CD4-positive, alpha-beta T cell treated with Interleukin-17A for 1 hour (primary cell): ENCODE data around the gene ZNF593OS.
A peak's percentile ranks its signal among the peaks of the same experiment; 100 is the strongest.

ENCODE experiments used
- DNase-seq: peaks from one replicate; pipeline ENCODE4 v3.0.0-alpha.2; 2020

The ZNF593OS gene

DNA sequence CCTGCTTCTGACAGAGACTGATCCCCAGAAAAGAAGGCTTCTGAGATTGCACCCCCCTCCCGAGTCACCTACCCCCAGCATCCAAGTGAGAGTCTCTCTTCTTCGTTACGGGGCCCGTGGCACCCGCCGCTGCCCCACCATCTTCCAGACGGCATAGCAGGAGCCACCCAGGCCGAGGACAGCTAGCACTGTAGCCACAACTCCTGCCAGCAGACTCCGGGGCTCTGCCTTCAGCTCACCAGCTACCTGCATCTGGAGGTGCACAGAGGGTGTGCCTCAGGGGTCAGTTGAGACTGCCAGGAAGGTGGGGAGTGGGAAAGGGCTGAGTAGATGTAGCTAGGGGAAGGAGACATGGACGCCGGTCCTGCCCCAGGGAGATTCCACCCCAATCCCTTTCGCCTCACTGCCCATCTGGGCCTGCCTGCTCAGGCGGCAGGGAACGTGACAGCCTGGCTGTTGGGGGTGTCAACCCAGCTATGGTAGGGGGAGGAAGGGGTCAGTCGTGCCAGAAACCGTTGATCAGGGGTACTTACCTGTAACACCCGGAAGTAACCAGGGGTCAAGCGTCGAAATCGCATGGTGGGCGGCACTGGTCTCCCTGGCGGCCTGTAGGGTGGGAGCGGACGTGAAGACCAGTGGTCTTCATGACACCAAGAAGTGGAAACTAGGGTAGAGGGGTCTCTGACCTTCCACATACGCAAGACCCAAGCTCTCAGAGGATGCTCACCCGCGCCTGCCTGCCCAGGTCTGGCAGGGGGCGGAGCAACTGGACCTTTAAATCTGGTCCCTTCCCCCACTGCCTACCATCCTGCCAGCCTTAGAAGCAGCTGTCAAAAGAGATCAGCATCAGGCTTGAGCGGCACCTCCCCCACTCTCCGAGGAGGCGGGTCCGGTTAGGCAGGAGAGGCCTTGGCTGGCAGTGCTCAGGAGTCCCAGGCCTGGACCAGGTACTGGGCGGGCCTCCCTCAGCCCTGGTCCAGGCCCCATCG is at the start of gene ZNF593OS:
Gene ZNF593OS, minus strand, starts transcription at position 749 of the 989 bp plus-strand sequence. Its CDS starts 171 bp downstream, at position 578.
- DNase-seq: no peak

DNA sequence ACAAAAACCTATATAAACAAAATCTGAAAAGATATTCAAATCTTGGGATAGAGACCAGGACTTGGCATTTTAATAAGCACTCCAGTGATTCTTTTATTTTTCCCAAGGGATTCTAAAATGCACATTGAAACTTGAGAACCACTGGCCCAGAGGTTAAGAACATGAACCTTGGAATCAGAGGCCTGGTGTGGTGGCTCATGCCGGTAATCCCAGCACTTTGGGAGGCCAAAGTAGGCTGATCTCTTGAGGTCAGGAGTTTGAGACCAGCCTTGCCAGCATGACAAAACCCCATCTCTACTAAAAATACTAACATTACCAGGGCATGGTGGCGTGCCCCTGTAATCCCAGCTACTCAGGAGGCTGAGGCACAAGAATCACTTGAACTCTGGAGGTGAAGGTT is 49.5 kb upstream of the ZNF593OS start:
- no peak for DNase-seq

DNA sequence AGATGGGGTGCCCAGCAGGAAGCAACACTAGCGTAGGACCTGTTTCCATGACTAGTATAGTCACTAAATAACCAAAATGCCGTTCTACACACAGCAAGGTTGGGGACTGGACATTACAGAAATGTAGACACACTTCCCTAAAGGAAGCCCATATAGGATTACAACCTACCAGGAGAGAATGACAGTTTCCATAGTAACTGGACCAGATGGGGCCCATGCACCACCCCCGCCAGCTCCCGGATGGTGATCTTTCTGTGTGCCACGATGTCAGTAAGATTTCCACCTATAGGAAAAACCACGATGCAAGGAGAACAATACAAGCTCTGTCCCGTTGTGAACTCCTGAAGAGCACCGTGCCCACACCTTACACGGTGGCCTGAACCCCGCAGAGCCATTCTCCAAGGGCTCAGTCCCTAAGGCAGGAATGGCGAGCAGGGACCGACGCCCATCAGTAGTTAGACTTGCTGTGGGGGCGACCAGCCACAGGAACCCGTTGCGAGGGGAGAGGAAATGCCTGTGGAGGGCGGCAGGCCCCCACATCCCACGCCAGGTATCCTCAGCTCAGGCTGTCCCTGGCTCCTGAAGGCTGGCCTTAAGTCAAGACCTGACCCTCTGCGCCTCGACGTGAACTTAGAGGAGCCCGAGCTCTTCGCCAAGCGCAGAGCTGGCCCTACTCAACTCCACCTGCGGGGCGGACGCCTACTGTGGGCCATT is 48.7 kb upstream of the ZNF593OS start:
- DNase-seq: no peak

- DNase-seq: no peak
These were observed 47.4 kb upstream of the ZNF593OS start for GRCh38 chr1:26218906-26219494.

DNA sequence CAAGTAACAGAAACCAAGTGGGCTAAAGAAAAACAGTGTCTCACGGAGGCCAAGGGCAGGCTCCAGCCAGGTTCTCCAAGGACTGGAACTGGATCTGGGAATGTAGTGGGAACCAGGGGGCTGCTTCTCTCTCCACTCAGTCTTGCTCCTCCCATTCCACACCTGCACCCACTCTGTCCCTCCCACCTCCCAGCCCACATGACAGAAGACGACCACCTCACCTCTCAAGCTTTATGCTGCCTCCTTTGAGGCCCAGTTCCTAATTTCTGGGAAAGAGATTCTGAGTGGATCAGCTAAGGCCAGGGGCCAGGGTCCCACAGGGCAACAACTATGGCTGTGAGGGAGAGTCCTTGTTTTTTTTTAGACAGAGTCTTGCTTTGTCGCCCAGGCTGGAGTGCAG is 43.6 kb upstream of the ZNF593OS start:
- DNase-seq: no peak

DNA sequence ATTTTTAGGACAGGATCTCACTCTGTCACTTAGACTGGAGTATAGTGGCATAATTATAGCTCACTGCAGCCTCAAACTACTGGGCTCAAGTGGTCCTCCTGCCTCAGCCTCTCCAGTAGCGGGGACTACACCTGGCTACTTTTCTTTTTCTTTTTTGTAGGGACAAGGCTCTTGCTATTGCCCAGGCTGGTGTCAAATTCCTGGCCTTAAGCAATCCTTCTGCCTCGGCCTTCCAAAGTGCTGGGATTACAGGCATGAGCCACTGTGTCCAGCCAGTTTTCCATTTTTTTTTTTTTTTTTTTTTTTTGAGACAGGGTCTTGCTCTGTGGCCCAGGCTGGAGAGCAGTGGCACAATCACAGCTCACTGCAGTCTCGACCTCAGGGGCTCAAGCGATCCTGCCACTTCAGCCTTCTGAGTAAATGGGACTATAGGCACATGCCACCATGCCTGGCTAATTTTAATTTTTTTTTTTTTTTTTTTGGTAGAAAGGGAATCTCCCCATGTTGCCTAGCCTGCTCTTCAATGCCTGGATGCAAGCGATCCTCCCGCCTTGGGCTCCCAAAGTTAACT is 41.8 kb upstream of the ZNF593OS start:
- no peak for DNase-seq

- no peak for DNase-seq
These were observed 41.1 kb upstream of the ZNF593OS start for GRCh38 chr1:26212726-26213125.

DNA sequence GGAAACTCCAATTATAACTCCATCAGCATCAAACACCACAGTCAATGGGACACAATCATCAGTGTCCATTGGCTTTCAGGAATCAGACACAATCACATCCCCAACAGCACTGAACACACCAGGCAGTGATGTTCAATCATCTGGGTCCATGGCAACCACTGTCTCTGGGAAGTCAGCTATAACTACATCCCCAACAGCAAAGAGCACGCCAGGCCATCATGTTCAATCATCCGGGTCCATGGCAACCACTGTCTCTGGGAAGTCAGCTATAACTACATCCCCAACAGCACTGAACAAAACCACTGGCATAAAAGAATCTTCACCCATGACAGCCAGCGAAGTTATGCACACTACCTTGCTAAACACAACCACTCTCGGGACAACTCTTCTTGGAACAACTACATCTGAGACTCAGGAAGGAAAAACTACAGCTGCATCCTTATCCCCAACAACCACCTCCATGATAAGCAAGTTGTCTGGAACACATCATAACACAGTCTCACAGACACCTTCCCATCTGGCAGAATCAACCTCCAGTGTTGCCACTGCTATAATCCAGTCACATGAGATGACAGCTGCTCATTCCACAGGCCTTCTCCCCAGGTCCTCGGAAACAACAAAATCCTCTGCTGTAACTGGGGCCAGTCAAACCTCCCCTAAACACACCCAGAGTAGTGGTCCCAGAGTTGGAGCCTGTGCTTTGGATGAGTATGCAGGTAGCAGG is 38.7 kb upstream of the ZNF593OS start:
- DNase-seq: no peak

GRCh38 chr1:26203642-26204318 is 32.1 kb upstream of the ZNF593OS start:
- no peak for DNase-seq

GRCh38 chr1:26200413-26200812 is 28.8 kb upstream of the ZNF593OS start:
- DNase-seq: no peak

DNA sequence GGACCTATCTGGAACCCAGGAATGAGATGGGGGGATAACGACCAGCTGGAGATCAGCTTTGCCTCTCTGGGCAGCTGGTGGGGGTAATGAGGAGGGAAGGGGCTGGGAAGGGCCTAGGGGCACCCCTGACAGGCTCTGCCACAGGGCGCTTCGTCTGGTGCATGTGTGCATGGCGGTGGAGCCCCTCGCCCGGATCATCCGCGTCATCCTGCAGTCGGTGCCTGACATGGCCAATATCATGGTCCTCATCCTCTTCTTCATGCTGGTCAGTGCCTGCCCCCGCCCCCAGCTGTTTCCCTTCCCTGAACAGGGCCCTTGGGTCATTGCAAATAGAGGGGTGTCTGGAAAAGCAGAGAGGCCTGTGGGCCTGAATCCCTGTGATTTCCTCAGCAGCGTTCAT is 26.2 kb upstream of the ZNF593OS start:
- DNase-seq: no peak

- no peak for DNase-seq
These were observed 25.7 kb upstream of the ZNF593OS start for GRCh38 chr1:26197301-26197700.

DNA sequence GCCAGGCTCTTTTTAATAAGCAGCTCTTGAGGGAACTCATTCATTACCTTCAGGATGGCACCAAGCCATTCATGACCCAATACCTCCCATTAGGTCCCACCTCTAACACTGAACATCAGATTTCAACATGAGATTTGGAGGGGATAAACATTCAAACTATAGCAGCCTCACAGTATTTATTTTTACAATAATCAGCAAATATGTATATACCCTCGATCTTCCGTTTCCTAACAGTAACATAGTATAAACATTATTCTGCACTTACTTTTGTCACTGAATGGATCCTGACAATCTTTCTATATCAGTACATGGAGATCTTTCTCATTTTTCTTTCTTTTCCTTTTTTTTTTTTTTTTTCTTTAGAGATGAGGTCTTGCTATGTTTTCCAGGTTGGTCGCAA is 24.2 kb upstream of the ZNF593OS start:
- no peak for DNase-seq

DNA sequence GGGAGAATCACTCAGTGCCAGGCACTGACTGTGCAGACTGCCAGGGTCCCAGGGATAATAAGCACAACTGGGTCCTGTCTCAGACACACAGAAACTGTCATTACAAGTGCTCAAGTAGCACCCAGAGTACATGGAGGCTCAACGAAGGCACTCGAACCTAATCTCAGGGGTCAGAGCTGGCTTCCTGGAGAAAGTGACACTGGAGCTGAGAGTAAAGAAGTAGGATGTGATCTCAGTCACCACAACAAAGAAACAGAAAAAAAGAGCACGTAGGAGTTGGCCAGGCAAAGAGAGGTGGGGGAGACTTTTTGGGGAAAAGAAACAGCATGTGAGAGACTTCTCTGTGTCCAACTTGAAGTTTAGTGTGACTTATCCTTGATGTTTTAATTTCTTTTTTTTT is 20.1 kb upstream of the ZNF593OS start:
- DNase-seq: no peak

DNA sequence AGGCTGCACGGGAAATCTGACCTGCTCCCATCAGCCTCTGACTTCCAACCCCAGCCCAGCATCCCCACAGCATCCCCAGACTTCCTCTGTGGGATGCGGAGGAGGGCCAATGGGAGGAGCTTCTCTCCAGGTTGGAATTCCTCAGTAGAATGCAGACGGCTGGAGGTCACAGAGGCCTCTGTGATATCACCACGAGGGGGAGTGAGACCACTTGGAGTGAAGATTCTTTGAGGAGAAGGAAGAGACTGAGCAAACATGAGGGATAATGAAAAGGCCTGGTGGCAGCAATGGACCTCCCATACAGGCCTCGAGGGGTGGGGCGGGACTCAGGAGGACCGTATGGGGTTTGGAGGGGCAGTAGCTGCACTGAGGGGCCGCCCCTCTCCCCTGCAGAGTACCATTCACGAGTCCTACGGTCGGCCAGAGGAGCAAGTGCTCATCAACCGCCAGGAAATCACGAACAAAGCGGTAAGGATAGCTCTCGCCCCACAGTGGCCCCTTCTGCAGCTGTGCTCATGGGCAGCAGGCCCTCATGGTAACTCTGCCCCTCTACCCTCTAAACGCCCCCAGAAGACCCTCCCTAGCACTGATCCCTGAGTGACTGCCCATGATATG is 18.8 kb upstream of the ZNF593OS start, which contains the start of gene CATSPER4:
Gene CATSPER4, plus strand, starts transcription at position 230 of the 615 bp plus-strand sequence. Its CDS starts 26 bp downstream, at position 256.
- DNase-seq: peak; percentile 41

GRCh38 chr1:26189751-26190275 is 18.2 kb upstream of the ZNF593OS start:
- no peak for DNase-seq

GRCh38 chr1:26189331-26189730 is 17.7 kb upstream of the ZNF593OS start:
- DNase-seq: no peak

DNA sequence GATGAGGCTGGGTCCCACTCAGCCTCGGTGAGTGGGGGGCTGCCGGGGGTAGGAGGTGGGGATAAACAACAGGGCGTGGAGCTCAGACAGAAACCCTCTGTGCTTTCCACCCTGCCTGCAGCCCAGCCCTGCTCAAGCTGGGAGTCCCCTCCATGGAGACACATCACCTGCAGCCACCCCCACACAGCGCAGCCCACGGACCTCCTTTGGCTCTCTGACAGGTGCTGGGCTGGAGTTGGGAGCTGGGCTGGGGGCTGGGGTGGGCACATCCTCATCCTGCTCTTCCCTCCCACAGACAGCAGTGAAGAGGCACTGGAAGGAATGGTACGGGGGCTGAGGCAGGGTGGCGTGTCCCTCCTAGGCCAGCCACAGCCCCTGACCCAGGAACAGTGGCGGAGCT is 16.8 kb upstream of the ZNF593OS start:
- no peak for DNase-seq

GRCh38 chr1:26187882-26188281 is 16.2 kb upstream of the ZNF593OS start:
- DNase-seq: no peak

DNA sequence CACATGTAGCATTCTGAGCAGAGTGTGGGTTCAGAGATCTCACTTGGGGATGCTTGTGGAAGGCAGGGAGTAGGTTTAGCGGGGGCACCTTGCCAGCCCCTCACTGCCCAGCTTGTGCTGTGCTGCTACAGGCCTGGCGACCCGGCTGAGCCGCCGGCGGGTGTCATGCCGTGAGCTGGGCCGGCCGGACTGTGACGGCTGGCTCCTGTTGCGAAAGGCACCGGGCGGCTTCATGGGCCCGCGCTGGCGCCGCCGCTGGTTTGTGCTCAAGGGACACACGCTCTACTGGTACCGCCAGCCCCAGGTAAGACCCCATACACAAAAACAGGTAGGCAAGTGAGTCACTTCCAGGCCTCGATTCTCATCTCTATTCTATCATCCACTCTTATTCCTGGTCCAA is 13.3 kb upstream of the ZNF593OS start:
- DNase-seq: no peak

GRCh38 chr1:26184086-26184485 is 12.5 kb upstream of the ZNF593OS start:
- DNase-seq: no peak
